PC-9 (cell line): ENCODE measurements around the gene ARFIP1.

Experiments used
- EZH2 ChIP-seq: fragments of 200-600 bp; sonication (generic); IDR thresholded peaks from 2 replicates; pipeline ENCODE4 v1.8.0; 2017; ENCODE audit warnings: antibody characterized with exemption, low read depth
- TF ChIP-seq, protein P1 (sequence below): fragments of 200-600 bp; sonication (generic); conservative IDR thresholded peaks from 2 replicates; pipeline ENCODE4 v1.6.1; 2017; ENCODE audit warnings: mixed run types, antibody characterized with exemption, mild to moderate bottlenecking, moderate library complexity

DNA sequence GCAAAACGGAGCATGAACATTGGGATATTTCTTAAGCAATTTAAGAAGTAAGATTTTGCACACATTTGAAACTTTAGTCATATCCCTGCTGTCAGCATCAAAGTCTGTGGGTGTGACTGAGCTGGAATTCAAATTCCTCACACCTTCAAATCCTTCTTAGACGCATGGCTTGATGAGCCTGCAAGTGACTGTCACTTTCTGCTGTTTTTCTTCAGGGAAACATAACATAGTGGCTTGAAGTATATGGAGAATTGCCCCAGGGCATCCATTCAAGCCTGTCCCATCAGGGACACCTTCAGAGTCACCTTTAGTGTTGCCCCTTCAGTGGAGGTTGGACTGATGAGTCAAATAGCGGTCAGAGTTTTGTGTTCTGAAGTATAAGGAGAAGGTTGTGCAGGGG is 173.8 kb downstream of the ARFIP1 start:
- TF ChIP-seq, protein P1, sequence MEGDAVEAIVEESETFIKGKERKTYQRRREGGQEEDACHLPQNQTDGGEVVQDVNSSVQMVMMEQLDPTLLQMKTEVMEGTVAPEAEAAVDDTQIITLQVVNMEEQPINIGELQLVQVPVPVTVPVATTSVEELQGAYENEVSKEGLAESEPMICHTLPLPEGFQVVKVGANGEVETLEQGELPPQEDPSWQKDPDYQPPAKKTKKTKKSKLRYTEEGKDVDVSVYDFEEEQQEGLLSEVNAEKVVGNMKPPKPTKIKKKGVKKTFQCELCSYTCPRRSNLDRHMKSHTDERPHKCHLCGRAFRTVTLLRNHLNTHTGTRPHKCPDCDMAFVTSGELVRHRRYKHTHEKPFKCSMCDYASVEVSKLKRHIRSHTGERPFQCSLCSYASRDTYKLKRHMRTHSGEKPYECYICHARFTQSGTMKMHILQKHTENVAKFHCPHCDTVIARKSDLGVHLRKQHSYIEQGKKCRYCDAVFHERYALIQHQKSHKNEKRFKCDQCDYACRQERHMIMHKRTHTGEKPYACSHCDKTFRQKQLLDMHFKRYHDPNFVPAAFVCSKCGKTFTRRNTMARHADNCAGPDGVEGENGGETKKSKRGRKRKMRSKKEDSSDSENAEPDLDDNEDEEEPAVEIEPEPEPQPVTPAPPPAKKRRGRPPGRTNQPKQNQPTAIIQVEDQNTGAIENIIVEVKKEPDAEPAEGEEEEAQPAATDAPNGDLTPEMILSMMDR, result no peak
- TF ChIP-seq EZH2, result no peak
